HUES64 (cell line): ENCODE data around the gene ABCE1. TPM values are rescaled to one million over a fixed set of nuclear protein-coding genes. Genes with fewer than 3 reads are reported as not detected.

Source experiments
- H3K27ac ChIP-seq: 2 replicates; pipeline ENCODE4 v1.7.0; 2013; ENCODE audit warnings: low read depth, low read length, inconsistent platforms
- H3K27me3 ChIP-seq: 2 replicates; pipeline ENCODE4 v1.6.1; 2013; ENCODE audit warnings: mild to moderate bottlenecking, low read length; ENCODE audit not compliant: insufficient read depth
- H3K36me3 ChIP-seq: 2 replicates; pipeline ENCODE4 v1.6.1; 2013; ENCODE audit warnings: mild to moderate bottlenecking, low read length; ENCODE audit not compliant: insufficient read depth
- H3K4me1 ChIP-seq: 2 replicates; pipeline ENCODE4 v1.6.1; 2013; ENCODE audit warnings: mild to moderate bottlenecking, low read length, moderate library complexity; ENCODE audit not compliant: insufficient read depth
- H3K4me3 ChIP-seq: 2 replicates; pipeline ENCODE4 v1.5.1; 2013; ENCODE audit warnings: mild to moderate bottlenecking, low read length, moderate library complexity
- H3K9ac ChIP-seq: 2 replicates; pipeline ENCODE4 v1.6.1; 2013; ENCODE audit warnings: mild to moderate bottlenecking, low read depth, low read length
- H3K9me3 ChIP-seq: 2 replicates; pipeline ENCODE4 v1.6.1; 2013; ENCODE audit warnings: low read depth, low read length; ENCODE audit not compliant: insufficient read depth
- WGBS: fragments of 150-250, 120-280 bp; methylation state at CpG from one replicate; pipeline ENCODE4 v1.1.7; 2013; ENCODE audit warnings: missing lambda C conversion rate; 5-methylcytosine and 5-hydroxymethylcytosine counted together
- polyA plus RNA-seq, 2 experiments: library from polyadenylated mRNA; stranded (reverse); fragments of 50-300 nt; gene quantifications; one replicate each; pipeline ENCODE4 v1.2.3, GENCODE V29; 2013

Gene ABCE1
- 102 TPM for polyA plus RNA-seq (2013, experiment 1 of 2)
- 98.4 TPM for polyA plus RNA-seq (2013, experiment 2 of 2)

GRCh38 chr4:145097821-145098674 is at the start of gene ABCE1, which contains the start of gene ANAPC10:
TSS of gene ABCE1 (plus strand) at chr4:145098311. CDS start at chr4:145104413, 6,102 bp downstream.
TSS of gene ANAPC10 (minus strand) at chr4:145098196. CDS start at chr4:145096099, 2,097 bp downstream.
- Histone ChIP-seq H3K36me3 (peaks cover 49% of the 10 kb centered on the region), H3K27ac (peak within 1 kb of the TSS; percentile 89), H3K9ac (peak within 1 kb of the TSS; percentile 91), H3K4me1 (peaks cover 8% of the 10 kb centered on the region), H3K4me3 (peak within 1 kb of the TSS; percentile 96), H3K27me3 (no peaks in the 10 kb centered on the region), H3K9me3 (peaks cover 14% of the 10 kb centered on the region; the same call in 1 of the 2 replicates)
- WGBS = under 1% methylated on average over 67 of the region's 67 CpGs

- Histone ChIP-seq H3K36me3 (peaks cover 11% of the 10 kb centered on the region), H3K4me1 (peaks cover 12% of the 10 kb centered on the region; the same call in 1 of the 2 replicates), H3K27ac (no peak overlapping the region), H3K4me3 (no peak overlapping the region), H3K9ac (no peak overlapping the region), H3K9me3 (no peaks in the 10 kb centered on the region), H3K27me3 (no peaks in the 10 kb centered on the region)
Measured at GRCh38 chr4:145048817-145049216, 49.3 kb upstream of the ABCE1 start.

GRCh38 chr4:145049241-145049640 is 48.9 kb upstream of the ABCE1 start:
- H3K27ac ChIP-seq = no peak overlapping the region
- H3K27me3 ChIP-seq = no peaks in the 10 kb centered on the region
- H3K4me1 ChIP-seq = peaks cover 9% of the 10 kb centered on the region; the same call in 1 of the 2 replicates
- peaks cover 11% of the 10 kb centered on the region for H3K36me3 ChIP-seq
- no peaks in the 10 kb centered on the region for H3K9me3 ChIP-seq
- H3K4me3 ChIP-seq = no peak overlapping the region
- WGBS = 100% methylated on average over 1 of the region's 1 CpG
- no peak overlapping the region for H3K9ac ChIP-seq

GRCh38 chr4:145055533-145056257 is 42.4 kb upstream of the ABCE1 start:
- peaks cover 5% of the 10 kb centered on the region; the same call in 1 of the 2 replicates for H3K36me3 ChIP-seq
- no peak overlapping the region for H3K4me3 ChIP-seq
- no peak overlapping the region for H3K9ac ChIP-seq
- no peaks in the 10 kb centered on the region for H3K9me3 ChIP-seq
- WGBS = 93% methylated on average over 4 of the region's 5 CpGs
- peaks cover 4% of the 10 kb centered on the region; the same call in 1 of the 2 replicates for H3K4me1 ChIP-seq
- no peak overlapping the region for H3K27ac ChIP-seq
- H3K27me3 ChIP-seq = no peaks in the 10 kb centered on the region

DNA sequence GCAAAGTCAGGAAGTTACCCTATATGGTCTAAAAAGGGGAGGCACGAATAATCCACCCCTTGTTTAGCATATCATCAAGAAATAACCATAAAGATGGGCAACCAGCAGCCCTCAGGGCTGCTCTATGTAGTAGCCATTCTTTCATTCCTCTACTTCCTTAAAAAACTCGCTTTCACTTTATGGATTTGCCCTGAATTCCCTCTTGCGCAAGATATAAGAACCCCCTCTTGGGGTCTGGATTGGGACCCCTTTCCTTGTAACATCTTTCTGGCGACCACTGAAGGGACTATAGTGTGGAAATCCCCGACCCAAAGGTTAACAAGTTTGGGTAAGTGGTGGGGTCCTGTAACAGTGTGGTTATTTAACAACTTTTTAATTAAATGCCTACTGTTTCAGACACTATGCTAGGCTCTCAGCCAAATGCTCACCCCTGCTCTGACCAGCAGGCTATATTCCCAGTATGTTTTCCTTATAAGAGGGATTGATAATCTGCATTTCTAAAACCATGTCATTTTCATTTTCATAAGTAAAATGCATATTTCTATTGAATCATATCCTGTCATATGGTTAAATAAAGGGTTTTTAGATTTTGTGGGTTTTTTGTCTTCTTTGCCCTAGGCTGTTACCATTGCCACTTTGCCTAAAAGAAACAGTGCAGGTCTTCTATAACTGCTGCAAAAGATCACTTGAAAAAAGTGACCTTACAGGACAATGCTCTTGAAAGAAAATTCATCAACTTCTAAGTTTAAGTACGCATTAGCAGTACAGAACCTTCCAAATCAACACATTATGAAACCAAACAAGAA is 41.6 kb upstream of the ABCE1 start:
- 94% methylated on average over 6 of the region's 6 CpGs for WGBS
- Histone ChIP-seq H3K36me3 (peaks cover 4% of the 10 kb centered on the region; the same call in 1 of the 2 replicates), H3K27me3 (no peaks in the 10 kb centered on the region), H3K4me3 (no peak overlapping the region), H3K4me1 (peaks cover 4% of the 10 kb centered on the region; the same call in 1 of the 2 replicates), H3K27ac (no peak overlapping the region), H3K9ac (no peak overlapping the region), H3K9me3 (no peaks in the 10 kb centered on the region)

DNA sequence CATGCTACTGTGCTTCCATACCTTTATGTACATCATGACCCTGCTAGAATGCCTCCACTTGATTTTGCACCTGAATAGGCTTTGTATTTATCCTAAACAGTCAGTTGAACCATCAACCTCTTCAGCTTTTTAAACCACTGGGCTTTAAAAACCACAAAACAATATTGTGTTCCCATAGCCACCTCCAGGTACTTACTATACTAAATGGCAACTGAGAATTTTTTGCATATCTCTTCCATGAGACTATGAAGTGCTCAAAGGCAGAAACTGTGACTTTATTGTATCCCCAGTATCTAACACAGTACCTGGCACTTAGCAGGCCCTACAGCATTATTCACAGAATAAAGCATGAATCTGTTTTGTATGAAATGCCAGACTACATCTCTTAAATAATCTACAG is 39.9 kb upstream of the ABCE1 start:
- no peaks in the 10 kb centered on the region for H3K27me3 ChIP-seq
- peaks cover 10% of the 10 kb centered on the region; the same call in 1 of the 2 replicates for H3K36me3 ChIP-seq
- no peak overlapping the region for H3K9ac ChIP-seq
- no peaks in the 10 kb centered on the region for H3K9me3 ChIP-seq
- H3K4me1 ChIP-seq = peaks cover 4% of the 10 kb centered on the region; the same call in 1 of the 2 replicates
- no peak overlapping the region for H3K27ac ChIP-seq
- no peak overlapping the region for H3K4me3 ChIP-seq

DNA sequence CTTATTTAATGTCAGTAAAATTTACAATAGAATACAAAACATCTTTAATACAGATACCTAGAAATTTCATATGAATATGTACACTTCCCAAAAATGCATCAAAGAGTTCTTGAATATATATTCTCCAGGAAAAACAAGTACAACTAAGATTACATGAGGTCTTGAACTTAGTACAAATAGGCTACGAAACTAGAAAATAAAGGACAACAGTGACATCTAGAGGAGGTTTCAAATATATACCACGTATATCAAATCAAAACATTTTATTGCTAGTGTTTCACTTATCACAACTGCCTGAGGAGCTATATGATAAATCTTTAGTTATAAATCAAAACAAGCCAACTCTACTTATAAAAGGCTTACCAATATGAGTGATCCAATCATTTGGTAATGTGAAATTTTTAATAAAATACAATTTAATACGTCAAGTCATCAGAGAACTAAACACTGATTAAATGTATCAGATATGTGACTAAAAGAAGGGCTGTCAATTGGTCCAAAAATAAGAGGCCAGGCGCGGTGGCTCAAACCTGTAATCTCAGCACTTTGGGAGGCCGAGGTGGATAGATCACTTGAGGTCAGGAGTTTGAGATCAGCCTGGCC is 36.7 kb upstream of the ABCE1 start:
- 89% methylated on average over 4 of the region's 6 CpGs for WGBS
- Histone ChIP-seq H3K9ac (no peak overlapping the region), H3K27ac (no peak overlapping the region), H3K4me3 (no peak overlapping the region), H3K4me1 (peaks cover 26% of the 10 kb centered on the region), H3K9me3 (no peaks in the 10 kb centered on the region), H3K27me3 (no peaks in the 10 kb centered on the region), H3K36me3 (peaks cover 16% of the 10 kb centered on the region; the same call in 1 of the 2 replicates)

- no peak overlapping the region for H3K9ac ChIP-seq
- no peak overlapping the region for H3K4me3 ChIP-seq
- WGBS = 13% methylated on average over 2 of the region's 2 CpGs
- peak overlapping the region; percentile 34; the same call in 1 of the 2 replicates for H3K27ac ChIP-seq
- H3K4me1 ChIP-seq = peaks cover 33% of the 10 kb centered on the region
- H3K27me3 ChIP-seq = no peaks in the 10 kb centered on the region
- H3K36me3 ChIP-seq = peaks cover 23% of the 10 kb centered on the region; the same call in 1 of the 2 replicates
- H3K9me3 ChIP-seq = no peaks in the 10 kb centered on the region
Measured at GRCh38 chr4:145066063-145066501, 32.0 kb upstream of the ABCE1 start.

DNA sequence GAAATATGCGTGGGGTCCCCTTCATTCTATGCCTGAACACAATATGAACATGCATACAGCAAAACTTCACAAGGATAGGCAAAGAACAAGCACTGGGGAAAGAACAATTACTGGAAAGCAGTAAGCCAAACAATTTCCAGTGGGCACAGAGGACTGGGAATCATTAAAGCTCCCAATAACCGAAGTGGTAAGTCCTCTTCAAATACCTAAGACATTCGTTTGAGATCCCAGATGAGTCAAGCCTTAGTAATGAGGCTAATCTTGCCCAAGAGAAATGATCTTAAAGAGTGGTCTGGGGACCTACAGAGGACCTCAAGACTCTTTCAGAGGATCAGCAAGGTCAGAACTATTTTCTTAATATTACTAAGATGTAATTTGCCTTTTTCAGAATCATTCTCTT is 28.8 kb upstream of the ABCE1 start:
- H3K9ac ChIP-seq = no peak overlapping the region
- H3K36me3 ChIP-seq = 0 out of 2 replicates have a peak, but pooled peaks cover 7% of the 10 kb centered on the region
- WGBS = 84% methylated on average over 3 of the region's 3 CpGs
- H3K27ac ChIP-seq = no peak overlapping the region
- H3K9me3 ChIP-seq = no peaks in the 10 kb centered on the region
- H3K27me3 ChIP-seq = no peaks in the 10 kb centered on the region
- H3K4me1 ChIP-seq = peaks cover 31% of the 10 kb centered on the region
- no peak overlapping the region for H3K4me3 ChIP-seq

- H3K27me3 ChIP-seq = no peaks in the 10 kb centered on the region
- no peaks in the 10 kb centered on the region for H3K9me3 ChIP-seq
- peaks cover 9% of the 10 kb centered on the region for H3K4me1 ChIP-seq
- WGBS = 94% methylated on average over 2 of the region's 2 CpGs
- no peak overlapping the region for H3K4me3 ChIP-seq
- no peak overlapping the region for H3K27ac ChIP-seq
- 0 out of 2 replicates have a peak, but pooled peaks cover 11% of the 10 kb centered on the region for H3K36me3 ChIP-seq
- no peak overlapping the region for H3K9ac ChIP-seq
Measured at GRCh38 chr4:145071560-145071959, 26.6 kb upstream of the ABCE1 start.
